Right lobe of liver (tissue), 4 donors: ENCODE results near the gene ACBD6.

Experiments
- CTCF ChIP-seq, 4 donors: fragments of 200-600 bp in 3 of 4; fragments of 450-650 bp in 1 of 4; IDR thresholded peaks; one replicate each; pipeline versions ENCODE4 v1.5.1 to v1.8.0; 2016 to 2022; ENCODE audit warnings: antibody characterized with exemption in 4 of 4, mild to moderate bottlenecking in 2 of 4
- POLR2A ChIP-seq: fragments of 450-650 bp; IDR thresholded peaks from one replicate; pipeline ENCODE4 v1.6.1; 2017; ENCODE audit warnings: antibody characterized with exemption, mild to moderate bottlenecking
- donor health status: DM: no; HTN: no; CAD: no.
- donor health status: DM: no; HTN: no; CAD: no.
- donor health status: DM: no; HTN: yes; CAD: no.

GRCh38 chr1:180444522-180444921 lies 57.9 kb downstream of the ACBD6 start:
- TF ChIP-seq CTCF (IDR thresholded peaks at IDR 0.05) (no peak), POLR2A (no peak)
